Measurements from ENCODE around the gene TFB2M. TPM values are rescaled to one million over a fixed set of nuclear protein-coding genes. Genes with fewer than 3 reads are reported as not detected.

The TFB2M gene
- total RNA-seq, 4 donors from 2014 or later: 6.2 to 17.7 (median 12.4) TPM

GRCh38 chr1:246597340-246597739 lies 31.3 kb upstream of the TFB2M start:
- peak overlapping the region; percentile 48 to 81 (median 71) for H3K27ac ChIP-seq
- H3K4me3 ChIP-seq: no peak overlapping the region
- DNase-seq: no peak
- H3K36me3 ChIP-seq: peaks cover 0 to 15% (median 0%) of the 10 kb centered on the region in 3 donors
- WGBS, 2 donors: 17 to 19% methylated on average over 5 of the region's 5 CpGs
- intact Hi-C loops (cut with DNase I): no loop called here
- H3K4me1 ChIP-seq: peaks cover 4 to 80% (median 32%) of the 10 kb centered on the region in 3 donors
- TF ChIP-seq POLR2A (IDR thresholded peaks at IDR 0.05) (no peak), CTCF (IDR thresholded peaks at IDR 0.05) (no peak)
- no peaks in the 10 kb centered on the region for H3K27me3 ChIP-seq
- no peaks in the 10 kb centered on the region for H3K9me3 ChIP-seq

GRCh38 chr1:246595146-246595545 lies 29.1 kb upstream of the TFB2M start:
- no peak for DNase-seq
- no peaks in the 10 kb centered on the region for H3K9me3 ChIP-seq
- intact Hi-C loops (cut with DNase I): no loop called here
- WGBS, 2 donors: 22 to 38% methylated on average over 3 of the region's 3 CpGs
- H3K27me3 ChIP-seq: no peaks in the 10 kb centered on the region
- peak overlapping the region in 2 of 4 donors; percentile 38 to 81 for H3K27ac ChIP-seq
- TF ChIP-seq POLR2A (IDR thresholded peaks at IDR 0.05) (no peak), CTCF (IDR thresholded peaks at IDR 0.05) (no peak)
- no peak overlapping the region for H3K4me3 ChIP-seq
- peaks cover 0 to 25% (median 0%) of the 10 kb centered on the region in 3 donors for H3K36me3 ChIP-seq
- peaks cover 4 to 70% (median 29%) of the 10 kb centered on the region in 3 donors for H3K4me1 ChIP-seq

GRCh38 chr1:246592695-246593094 lies 26.6 kb upstream of the TFB2M start:
- peaks cover 0 to 25% (median 0%) of the 10 kb centered on the region in 3 donors for H3K36me3 ChIP-seq
- no peaks in the 10 kb centered on the region for H3K9me3 ChIP-seq
- H3K27me3 ChIP-seq: no peaks in the 10 kb centered on the region
- TF ChIP-seq CTCF (IDR thresholded peaks at IDR 0.05) (no peak), POLR2A (IDR thresholded peaks at IDR 0.05) (no peak)
- DNase-seq: no peak
- no peak overlapping the region for H3K27ac ChIP-seq
- intact Hi-C loops (cut with DNase I): no loop called here
- no peak overlapping the region for H3K4me3 ChIP-seq
- H3K4me1 ChIP-seq: peaks cover 0 to 58% (median 20%) of the 10 kb centered on the region in 3 donors

- no peaks in the 10 kb centered on the region for H3K9me3 ChIP-seq
- H3K4me3 ChIP-seq: no peak overlapping the region
- TF ChIP-seq POLR2A (IDR thresholded peaks at IDR 0.05) (no peak), CTCF (IDR thresholded peaks at IDR 0.05) (no peak)
- intact Hi-C loops (cut with DNase I): no loop called here
- H3K36me3 ChIP-seq: peaks cover 0 to 25% (median 0%) of the 10 kb centered on the region in 3 donors
- H3K4me1 ChIP-seq: peaks cover 0 to 58% (median 21%) of the 10 kb centered on the region in 3 donors
- WGBS, 2 donors: 77 to 89% methylated on average over 11 to 12 of the region's 13 CpGs
- no peaks in the 10 kb centered on the region for H3K27me3 ChIP-seq
- DNase-seq: no peak
- H3K27ac ChIP-seq: no peak overlapping the region
These were observed 25.9 kb upstream of the TFB2M start for GRCh38 chr1:246591958-246592357.

- TF ChIP-seq CTCF (IDR thresholded peaks at IDR 0.05) (no peak), POLR2A (IDR thresholded peaks at IDR 0.05) (no peak)
- 82 to 85% methylated on average over 6 of the region's 6 CpGs for WGBS, 2 donors
- no peak for DNase-seq
- no peaks in the 10 kb centered on the region for H3K9me3 ChIP-seq
- no peak overlapping the region for H3K27ac ChIP-seq
- no peak overlapping the region for H3K4me3 ChIP-seq
- peaks cover 0 to 57% (median 19%) of the 10 kb centered on the region in 3 donors for H3K4me1 ChIP-seq
- H3K27me3 ChIP-seq: no peaks in the 10 kb centered on the region
- H3K36me3 ChIP-seq: peaks cover 0 to 25% (median 0%) of the 10 kb centered on the region in 3 donors
- intact Hi-C loops (cut with DNase I): no loop called here
These were observed 25.4 kb upstream of the TFB2M start for GRCh38 chr1:246591504-246591903.
